ENCODE results near the gene CRELD2.

CRELD2 gene

GRCh38 chr22:49946612-49947295 lies 28.3 kb downstream of the CRELD2 start:
- DNase-seq (ENCODE audit: low read depth) = no peak

- no peak for DNase-seq (ENCODE audit: low read depth)
Measured at GRCh38 chr22:49947296-49947622, 28.8 kb downstream of the CRELD2 start.

- DNase-seq (ENCODE audit: low read depth) = no peak
Measured at GRCh38 chr22:49948116-49948957, 29.9 kb downstream of the CRELD2 start.

GRCh38 chr22:49948958-49949913 lies 30.8 kb downstream of the CRELD2 start:
- DNase-seq (ENCODE audit: low read depth) = no peak

DNA sequence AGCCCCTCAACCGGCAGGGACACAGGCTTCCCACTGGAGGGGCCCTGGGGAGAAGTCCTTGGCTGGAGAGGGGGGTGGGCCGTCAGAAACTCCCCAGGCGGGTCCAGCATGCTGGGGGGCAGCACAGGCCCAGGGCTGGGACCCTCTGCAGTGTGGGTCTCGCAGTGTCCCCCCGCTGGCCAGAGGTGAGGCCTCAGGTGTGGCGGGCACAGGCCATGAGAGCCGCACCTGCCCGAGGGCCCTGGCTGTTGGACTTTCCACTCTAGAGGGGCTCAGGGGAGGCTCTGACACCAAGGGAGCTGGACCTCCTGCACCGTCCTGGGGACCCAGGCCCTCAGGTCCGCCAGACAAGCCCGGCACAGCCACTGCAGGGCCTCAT lies 31.5 kb downstream of the CRELD2 start:
- no peak for DNase-seq (ENCODE audit: low read depth)

DNA sequence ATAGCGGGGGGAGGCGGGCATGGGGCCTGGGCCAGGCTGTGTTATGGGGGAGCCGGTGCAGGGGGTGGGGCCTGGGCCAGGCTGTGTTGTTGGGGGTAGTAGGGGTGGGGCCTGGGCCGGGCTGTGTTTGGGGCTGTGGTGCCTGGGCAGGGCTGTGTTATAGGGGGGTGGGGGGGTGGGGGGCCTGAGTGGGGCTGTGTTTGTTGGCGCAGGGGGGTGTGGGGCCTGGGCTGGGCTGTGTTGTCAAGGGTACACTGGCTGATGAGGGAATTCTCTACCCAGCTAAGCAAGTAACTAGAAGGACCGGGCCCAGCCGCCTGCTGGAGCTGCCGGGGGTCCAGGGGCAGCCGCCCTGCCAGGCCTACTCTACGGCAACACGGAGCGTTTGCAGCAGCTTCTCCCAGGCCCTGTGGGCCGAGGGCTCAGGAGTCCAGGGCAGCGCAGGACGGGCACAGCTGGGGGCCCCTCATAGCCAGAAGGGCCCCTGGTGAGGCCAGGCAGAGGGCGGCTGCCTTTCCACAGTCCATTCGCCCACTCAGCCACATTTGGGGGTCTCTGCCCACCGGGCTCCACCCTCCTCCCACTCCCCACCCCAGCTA lies 32.1 kb downstream of the CRELD2 start:
- DNase-seq (ENCODE audit: low read depth) = no peak

DNA sequence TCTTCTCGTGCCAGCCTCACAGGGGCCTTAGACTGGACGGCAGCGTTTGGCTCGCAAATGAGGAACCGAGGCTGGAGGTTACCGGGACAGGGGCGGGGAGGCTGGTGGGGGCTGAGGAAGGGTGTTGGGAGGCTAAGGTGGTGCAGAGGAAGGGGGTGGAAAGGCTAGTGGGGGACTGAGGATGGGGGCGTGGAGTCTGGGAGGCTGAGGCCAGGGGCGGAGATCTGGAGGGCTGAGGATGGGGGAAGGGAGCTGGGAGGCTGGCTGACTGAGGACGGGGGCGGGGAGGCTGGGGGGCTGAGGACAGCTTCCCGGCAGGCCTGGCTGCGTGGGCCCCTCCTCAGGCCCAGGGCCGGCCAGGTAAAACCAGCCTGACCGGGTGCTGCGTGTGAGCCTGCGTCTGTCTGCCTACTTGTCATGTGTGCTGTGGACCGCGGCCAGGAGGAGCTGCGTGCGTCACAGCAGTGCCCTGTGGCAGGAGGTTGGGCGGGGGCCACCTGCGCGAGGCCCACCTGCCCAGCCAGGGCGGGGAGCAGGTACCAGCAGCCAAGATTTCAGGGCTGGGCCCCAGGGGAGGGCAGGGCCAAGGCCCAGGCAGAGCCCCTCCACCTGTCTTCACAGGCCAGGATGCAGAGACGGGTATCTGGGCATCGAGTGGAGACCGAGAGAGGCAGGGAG lies 32.7 kb downstream of the CRELD2 start:
- DNase-seq (ENCODE audit: low read depth) = no peak

GRCh38 chr22:49951678-49951985 lies 33.2 kb downstream of the CRELD2 start:
- DNase-seq (ENCODE audit: low read depth) = no peak

DNA sequence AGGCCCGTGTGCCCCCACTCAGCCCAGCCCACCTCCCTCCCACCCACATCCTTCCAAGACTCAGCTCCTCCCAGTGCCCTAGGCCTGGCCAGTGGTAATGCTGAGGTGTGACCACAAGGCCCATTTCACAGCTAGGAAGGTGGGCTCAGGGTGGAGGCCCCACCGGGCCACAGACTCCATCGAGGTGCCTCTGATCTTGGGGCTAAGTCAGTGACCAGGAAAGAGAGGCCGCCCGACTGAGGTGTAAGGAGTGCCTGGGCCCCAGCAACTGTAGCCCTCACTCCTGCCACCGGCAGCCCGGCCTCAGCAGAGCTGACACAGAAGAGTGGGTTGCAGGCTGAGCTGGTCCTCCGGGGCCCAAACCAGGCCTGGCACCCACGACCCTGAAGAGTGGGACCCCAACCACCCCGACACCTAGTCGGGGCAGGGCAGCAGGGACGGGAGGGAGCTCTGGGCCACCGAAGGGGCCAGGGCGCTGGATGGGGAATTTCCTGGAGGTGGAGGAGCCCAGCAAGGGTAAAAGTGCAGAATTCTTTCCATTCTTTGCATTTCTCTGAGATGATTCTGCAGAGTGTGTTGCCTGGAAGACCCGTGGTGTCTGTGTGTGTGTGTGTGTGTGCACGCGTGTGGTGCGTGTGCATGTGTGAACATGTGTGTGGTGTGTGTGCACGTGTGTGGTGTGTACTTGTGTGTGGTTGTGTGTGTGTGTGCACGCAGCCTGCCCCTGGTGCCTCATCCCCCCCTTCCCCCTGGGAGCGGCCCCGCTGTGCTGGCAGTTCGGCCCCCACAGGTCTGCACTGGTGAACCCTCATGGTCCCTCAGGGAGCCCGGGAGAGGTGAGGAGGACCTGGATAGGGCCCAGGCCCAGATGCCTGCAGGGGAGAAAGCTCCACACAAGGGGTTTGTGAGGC lies 33.8 kb downstream of the CRELD2 start:
- no peak for DNase-seq (ENCODE audit: low read depth)

DNA sequence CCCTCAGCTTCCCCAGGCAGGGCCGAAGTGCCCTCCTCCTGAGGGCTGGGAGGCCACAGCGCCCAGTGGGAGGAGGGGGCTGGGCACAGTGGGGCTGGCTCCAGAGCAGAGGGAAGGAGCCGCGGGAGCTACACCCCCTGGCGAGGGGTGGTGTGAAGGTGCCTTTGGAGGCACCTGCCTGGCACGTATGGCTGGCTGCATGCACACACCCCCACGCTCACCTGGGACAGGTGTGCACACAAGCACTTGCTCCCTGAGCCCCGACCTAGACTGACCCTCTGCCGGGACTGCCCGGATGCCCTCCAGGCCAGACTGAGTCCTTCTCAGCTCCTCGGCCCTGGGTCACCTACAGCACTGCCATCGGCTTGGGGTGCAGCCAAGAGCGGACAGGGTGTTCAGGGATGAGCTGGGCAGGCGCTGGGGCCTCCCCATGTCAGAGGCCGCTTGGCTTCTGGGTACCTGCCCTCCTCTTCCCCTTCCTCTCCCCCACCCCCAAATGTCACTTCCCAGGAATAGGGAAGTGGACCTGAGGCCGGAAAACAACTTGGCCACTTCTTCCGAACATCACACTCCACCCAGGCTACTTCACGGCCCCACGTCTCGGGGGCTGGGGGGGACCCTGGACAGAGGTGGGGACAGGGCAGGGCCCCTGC lies 34.7 kb downstream of the CRELD2 start:
- no peak for DNase-seq (ENCODE audit: low read depth)

DNA sequence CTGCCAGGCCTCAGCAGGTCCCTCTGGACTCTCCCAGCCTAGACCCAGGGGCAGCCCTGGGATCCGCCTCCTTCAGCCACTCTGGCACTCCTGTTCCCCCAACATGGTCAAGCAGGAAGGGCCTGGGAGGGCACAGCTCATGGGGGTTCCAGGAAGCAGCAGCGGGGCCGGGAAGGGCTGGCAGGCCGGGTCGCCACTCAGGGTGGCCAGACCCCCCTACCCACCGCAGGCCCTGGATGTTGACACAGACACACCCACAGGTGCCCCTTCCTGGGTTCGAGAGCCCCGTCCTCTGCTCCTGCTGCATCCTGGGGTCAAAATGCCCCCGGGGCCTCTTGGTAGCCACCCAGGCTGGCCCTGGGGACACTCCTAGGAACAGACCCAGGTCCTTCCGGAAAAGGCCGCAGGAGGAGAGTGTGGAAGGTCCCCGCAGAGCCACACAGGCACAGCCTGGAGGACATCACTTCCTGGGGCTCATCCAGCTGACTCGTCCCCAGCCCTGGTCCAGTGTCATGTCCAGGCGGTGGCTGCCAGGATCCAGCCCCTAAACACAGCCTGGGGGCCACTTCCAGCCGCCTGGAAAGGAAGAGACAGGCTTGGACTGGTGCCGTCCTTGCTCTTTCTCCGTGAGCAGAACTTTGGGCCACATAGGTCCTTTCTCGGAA lies 35.4 kb downstream of the CRELD2 start:
- DNase-seq (ENCODE audit: low read depth) = no peak

DNA sequence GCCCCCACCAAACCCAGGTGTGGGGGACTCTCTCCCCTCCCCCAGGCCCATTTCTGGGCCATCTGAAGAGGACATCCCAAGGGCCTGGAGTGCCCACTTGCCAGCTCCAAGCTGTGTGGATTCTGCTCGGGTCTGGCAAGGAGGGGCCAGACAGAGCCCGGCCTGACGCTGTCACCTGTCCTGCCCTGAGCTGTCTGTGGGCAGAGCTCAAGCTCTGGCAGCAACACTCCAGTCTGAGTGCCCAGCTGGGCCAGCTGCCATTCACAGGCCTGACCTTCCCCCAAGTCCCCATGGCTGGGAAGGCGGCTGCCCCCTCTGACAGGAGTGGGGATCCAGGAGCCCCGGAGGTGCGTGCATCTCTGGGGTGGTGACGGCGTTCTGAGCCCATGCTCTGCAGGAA lies 35.9 kb downstream of the CRELD2 start:
- DNase-seq (ENCODE audit: low read depth) = no peak

GRCh38 chr22:49954991-49955580 lies 36.7 kb downstream of the CRELD2 start:
- no peak for DNase-seq (ENCODE audit: low read depth)

- DNase-seq (ENCODE audit: low read depth) = no peak
Measured at GRCh38 chr22:49955581-49956417, 37.4 kb downstream of the CRELD2 start.

DNA sequence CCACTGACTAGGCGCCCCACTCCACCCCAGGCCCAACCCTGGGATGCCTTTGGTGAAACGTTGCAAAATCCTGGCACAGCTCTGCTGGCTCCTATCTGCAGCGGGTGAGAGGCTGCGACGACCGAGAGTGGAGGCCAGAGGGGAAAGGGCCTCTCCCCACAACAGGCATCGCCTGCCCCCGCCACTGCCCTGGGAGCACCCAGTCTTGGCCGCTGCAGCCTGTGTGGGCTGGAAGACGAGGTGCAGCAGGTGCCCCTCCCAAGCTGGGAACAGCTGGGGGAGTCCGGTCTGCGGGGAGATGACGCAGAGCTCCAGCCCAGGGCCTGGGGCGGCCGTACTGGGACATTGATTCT lies 38.0 kb downstream of the CRELD2 start:
- no peak for DNase-seq (ENCODE audit: low read depth)

DNA sequence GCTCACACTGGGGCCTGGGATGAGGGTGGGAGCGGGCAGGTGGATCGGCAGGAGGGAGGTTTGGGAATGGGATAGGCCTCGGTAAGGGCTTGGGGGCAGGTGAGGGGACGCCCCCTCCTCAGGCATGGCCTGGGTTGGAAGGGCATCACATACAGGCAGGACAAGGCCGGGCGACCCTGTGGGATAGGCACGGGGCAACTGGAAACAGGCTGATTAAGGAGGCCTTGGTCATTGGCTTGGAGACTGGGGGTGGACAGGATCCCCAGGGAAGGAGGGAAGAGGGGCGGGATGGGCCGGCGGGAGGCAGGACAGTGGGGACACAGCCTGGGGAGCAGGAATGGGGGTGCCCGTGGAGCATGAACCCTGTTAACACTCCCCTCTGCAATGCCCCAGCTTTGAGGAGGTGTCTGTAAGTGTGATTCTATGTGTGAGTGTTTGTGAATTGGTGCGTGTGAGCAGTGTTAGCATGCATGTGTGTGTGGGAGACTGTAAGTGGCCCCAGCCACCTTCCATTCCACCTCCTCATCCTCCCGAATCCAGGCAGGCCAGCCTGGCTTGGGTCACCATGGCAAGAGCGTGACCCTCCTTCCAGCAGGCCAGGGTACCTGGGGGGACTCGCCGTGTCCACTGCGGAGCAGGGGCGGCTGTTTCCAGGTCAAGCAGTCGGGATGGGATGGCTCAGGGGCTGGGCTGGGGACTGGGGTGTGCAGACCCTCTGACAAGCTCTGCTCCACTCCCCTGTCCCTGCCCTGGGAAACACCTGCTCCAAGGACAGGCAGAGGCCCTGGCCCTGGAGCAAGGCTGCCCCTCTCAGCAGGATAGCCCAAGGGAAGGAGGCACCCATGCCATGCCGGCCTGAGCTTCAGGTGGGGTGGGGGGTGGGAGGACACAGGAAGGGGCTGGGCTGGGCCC lies 38.7 kb downstream of the CRELD2 start:
- no peak for DNase-seq (ENCODE audit: low read depth)

DNA sequence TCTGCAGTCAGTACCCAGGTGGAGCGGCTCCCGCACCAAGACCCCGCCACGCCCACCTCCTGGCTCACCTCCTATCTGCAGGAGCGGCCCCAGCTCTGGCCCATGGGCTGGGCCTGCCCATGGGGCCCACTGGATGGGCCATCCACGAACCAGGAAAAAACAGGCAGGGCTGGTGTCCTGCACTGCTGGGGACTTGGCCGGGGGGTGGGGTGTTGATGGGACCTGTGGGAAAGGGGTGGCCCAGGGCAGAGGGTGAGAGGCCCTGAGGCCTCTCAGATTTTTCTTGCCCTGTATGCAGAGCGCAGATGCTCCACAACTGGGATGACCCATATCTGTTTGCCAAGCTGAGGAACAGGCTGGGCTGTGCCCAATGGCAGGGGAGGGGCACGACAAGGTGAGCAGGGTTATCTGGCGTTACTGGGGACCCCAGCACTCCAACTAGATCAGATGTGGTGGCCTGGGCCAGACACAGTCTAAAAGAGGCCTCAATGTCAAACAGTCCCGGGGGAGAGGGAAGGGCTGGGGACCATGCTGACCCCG lies 39.5 kb downstream of the CRELD2 start:
- no peak for DNase-seq (ENCODE audit: low read depth)

Measured in activated gamma-delta T cell treated with anti-CD3 and anti-CD28 coated beads, Interleukin-2, amount 50 U/mL, for 16 hours (primary cell).